Right lobe of liver (tissue), 4 donors: ENCODE measurements around the gene PIGS.

Source experiments
- POLR2A ChIP-seq: fragments of 450-650 bp; IDR thresholded peaks from one replicate; pipeline ENCODE4 v1.6.1; 2017; ENCODE audit warnings: antibody characterized with exemption, mild to moderate bottlenecking
- TF ChIP-seq, protein P1 (sequence below), 4 donors: fragments of 200-600 bp in 3 of 4; fragments of 450-650 bp in 1 of 4; IDR thresholded peaks; one replicate each; pipeline versions ENCODE4 v1.5.1 to v1.8.0; 2016 to 2022; ENCODE audit warnings: antibody characterized with exemption in 4 of 4, mild to moderate bottlenecking in 2 of 4
- donor health status: DM: no; HTN: no; CAD: no.
- donor health status: DM: no; HTN: no; CAD: no.
- donor health status: DM: no; HTN: yes; CAD: no.

DNA sequence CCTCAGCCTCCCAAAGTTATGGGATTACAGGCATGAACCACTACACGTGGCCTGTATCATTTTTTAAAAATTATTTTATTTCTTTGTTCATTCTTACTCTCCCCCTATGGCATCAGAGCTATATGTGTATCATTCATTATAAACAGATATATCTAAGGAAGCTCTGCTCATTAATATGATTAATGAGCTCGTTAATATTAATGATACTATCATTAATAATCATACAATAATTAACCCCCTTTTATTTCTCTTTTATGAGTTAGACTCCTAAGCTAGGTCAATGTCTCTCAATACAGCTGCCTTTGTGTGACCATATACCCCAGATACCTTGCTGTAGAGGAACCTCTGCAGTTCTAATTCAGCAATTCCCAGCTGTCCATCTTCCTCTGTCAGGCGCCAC, 47.1 kb upstream of the PIGS start:
- TF ChIP-seq, protein P1, sequence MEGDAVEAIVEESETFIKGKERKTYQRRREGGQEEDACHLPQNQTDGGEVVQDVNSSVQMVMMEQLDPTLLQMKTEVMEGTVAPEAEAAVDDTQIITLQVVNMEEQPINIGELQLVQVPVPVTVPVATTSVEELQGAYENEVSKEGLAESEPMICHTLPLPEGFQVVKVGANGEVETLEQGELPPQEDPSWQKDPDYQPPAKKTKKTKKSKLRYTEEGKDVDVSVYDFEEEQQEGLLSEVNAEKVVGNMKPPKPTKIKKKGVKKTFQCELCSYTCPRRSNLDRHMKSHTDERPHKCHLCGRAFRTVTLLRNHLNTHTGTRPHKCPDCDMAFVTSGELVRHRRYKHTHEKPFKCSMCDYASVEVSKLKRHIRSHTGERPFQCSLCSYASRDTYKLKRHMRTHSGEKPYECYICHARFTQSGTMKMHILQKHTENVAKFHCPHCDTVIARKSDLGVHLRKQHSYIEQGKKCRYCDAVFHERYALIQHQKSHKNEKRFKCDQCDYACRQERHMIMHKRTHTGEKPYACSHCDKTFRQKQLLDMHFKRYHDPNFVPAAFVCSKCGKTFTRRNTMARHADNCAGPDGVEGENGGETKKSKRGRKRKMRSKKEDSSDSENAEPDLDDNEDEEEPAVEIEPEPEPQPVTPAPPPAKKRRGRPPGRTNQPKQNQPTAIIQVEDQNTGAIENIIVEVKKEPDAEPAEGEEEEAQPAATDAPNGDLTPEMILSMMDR (IDR thresholded peaks at IDR 0.05): no peak
- no peak for TF ChIP-seq POLR2A
